IPS DF 6.9 (cell line): ENCODE data around the gene TRIM54.
"Not testable (repeated sequence)": the region's sequence is repeated elsewhere in the genome, so short reads cannot be mapped to it uniquely, and the experiment has no call there.

Source experiments
- DNase-seq: peaks from one replicate; pipeline ENCODE4 v3.0.0-alpha.2; 2013; ENCODE audit warnings: low read depth, low spot score
- H3K27ac ChIP-seq: one replicate; pipeline ENCODE4 v1.5.1; 2013; ENCODE audit warnings: low read length, control low read depth
- H3K27me3 ChIP-seq: 2 replicates; pipeline ENCODE4 v1.6.1; 2013; ENCODE audit warnings: mild to moderate bottlenecking, low read length; ENCODE audit not compliant: control insufficient read depth, insufficient read depth
- H3K36me3 ChIP-seq: 2 replicates; pipeline ENCODE4 v1.6.1; 2013; ENCODE audit warnings: low read length; ENCODE audit not compliant: control insufficient read depth, insufficient read depth
- H3K4me1 ChIP-seq: 2 replicates; pipeline ENCODE4 v1.6.1; 2013; ENCODE audit warnings: low read length; ENCODE audit not compliant: control insufficient read depth, insufficient read depth
- H3K4me3 ChIP-seq: 2 replicates; pipeline ENCODE4 v1.5.1; 2013; ENCODE audit warnings: mild to moderate bottlenecking, low read length
- H3K9me3 ChIP-seq: 2 replicates; pipeline ENCODE4 v1.6.1; 2013; ENCODE audit warnings: low read length, inconsistent platforms; ENCODE audit not compliant: control insufficient read depth, insufficient read depth
- WGBS: extraction: QIAGEN DNeasy Blood & Tissue Kit; methylation state at CpG from one replicate; pipeline ENCODE4 v1.1.7; 2013; ENCODE audit warnings: mixed read lengths, missing lambda C conversion rate; ENCODE audit not compliant: insufficient read length, insufficient coverage; 5-methylcytosine and 5-hydroxymethylcytosine counted together

TRIM54 gene

DNA sequence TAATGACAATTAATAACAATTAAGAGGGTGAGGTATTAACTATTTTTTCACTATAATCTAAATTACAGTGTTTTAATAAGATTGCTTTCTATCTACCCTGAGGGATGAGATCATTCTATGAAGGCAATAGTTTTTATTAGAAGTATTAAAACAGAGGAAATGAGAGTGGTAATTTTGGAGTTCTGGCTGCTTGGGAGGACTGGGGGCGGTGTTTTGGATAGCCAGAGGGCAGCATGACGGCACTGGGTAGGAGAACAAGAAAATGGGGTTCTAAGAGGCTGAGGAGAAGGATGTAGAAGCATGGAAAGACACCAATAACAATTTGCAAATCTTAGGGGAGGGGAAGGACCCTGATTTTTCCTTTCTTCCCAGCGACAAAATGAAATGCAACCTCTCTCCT lies 12.1 kb upstream of the TRIM54 start:
- no peak overlapping the region for H3K27ac ChIP-seq
- no CpG with 5 or more reads among the region's 3 CpGs for WGBS
- DNase-seq: no peak

DNA sequence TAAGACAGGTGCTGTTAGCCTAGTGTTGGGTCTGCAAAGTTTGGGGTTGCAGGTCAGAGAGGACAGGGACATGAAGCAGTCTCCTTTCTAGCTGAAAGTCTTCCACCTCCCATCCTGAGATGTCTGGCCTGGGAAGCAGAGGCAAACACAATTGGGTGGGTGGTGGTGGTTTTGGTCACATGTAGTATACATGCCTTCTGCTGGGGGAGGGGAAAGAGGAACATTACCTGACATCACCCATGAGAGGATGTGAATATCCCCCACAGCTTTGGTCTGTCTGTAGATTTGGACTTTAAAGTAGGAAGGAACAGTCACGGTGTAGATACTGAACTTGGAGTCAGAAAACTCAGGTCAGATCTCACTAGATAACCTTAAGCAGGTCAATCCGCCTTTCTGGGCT lies 11.6 kb upstream of the TRIM54 start:
- WGBS: no CpG with 5 or more reads among the region's 2 CpGs
- no peaks in the 10 kb centered on the region for H3K4me1 ChIP-seq
- no peak overlapping the region for H3K4me3 ChIP-seq
- no peak overlapping the region for H3K27ac ChIP-seq
- peaks cover 4% of the 10 kb centered on the region; the same call in 1 of the 2 replicates for H3K27me3 ChIP-seq
- H3K9me3 ChIP-seq: no peaks in the 10 kb centered on the region
- no peak for DNase-seq
- H3K36me3 ChIP-seq: no peaks in the 10 kb centered on the region

More for the DNA sequence above, 12.1 kb upstream of the TRIM54 start:
- peaks cover 9% of the 10 kb centered on the region; the same call in 1 of the 2 replicates for H3K27me3 ChIP-seq
- H3K4me1 ChIP-seq: no peaks in the 10 kb centered on the region
- H3K36me3 ChIP-seq: no peaks in the 10 kb centered on the region
- H3K9me3 ChIP-seq: no peaks in the 10 kb centered on the region
- no peak overlapping the region for H3K4me3 ChIP-seq

DNA sequence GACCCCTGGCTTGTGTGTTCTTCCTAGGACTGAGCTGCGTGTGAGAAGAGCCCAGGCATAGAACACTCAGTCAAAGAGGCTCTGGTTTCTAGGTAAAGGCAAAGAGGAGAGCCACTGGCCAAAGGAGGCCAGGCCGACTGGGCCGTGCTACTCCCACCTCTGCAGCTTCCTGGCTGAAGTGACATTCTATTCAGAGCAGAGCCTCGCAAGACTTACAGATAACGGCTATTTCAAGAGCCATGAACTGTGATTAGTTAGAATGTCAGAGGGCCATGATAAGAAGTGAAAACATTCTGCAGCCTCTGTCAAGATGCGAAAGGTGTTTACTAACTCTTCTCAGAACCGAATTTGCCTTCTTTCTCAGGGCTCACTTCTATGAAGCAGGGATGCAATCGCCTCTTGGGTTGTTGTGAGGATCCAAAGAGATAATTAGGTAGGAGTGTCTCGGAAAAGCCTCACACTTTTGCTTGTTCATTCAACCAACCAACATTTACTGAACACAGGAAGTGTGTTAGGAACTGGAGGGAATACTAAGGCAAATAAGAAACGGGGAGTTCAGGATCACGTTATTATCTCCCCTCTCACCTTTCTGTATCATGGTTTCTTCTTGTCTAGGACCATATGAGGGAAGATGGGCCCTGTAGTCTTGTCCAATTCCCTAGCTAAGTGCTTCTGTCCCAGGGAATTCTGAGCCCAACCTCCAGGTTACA lies 10.4 kb upstream of the TRIM54 start:
- WGBS: no CpG with 5 or more reads among the region's 11 CpGs
- Histone ChIP-seq H3K27me3 (no peaks in the 10 kb centered on the region; the same call in 1 of the 2 replicates), H3K4me3 (no peak overlapping the region), H3K9me3 (no peaks in the 10 kb centered on the region), H3K27ac (no peak overlapping the region), H3K36me3 (no peaks in the 10 kb centered on the region), H3K4me1 (no peaks in the 10 kb centered on the region)
- no peak for DNase-seq

DNA sequence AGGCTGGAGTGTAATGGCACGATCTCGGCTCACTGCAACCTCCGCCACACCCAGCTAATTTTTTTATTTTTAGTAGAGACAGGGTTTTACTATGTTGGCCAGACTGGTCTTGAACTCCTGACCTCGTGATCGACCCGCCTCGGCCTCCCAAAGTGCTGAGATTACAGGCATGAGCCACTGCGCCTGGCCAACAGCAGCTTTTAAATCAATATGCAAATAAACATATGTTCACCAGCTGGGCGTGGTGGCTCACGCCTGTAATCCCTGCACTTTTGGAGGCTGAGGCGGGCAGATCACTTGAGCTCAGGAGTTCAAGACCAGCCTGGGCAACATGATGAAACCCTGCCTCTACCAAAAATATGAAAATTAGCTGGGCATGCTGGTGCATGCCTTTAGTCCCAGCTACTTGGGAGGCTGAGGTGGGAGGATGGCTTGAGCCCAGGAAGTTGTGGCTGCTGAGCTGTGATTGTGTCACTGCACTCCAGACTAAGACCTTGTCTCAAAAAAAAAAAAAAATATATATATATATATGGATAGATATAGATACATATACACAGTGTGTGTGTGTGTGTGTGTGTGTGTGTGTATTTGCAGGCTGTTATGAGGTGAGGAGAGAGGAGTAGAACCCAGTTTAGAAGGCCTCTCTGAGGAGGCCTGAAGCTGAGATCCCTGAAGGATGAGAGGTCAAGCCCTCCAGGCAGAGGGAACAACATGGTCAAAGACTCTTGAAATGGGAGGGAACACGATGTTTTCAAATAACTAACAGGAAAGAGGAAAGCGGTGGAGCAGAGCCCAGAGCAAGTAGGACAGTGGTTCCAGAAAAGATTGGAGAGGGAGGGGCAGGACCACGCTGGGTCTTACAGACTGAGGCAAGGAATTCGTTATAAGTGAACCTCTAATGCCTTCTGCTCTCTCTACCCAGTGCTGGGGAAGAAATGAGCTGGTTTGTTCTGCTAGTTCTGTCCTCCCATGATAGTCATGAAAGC lies 9.4 kb upstream of the TRIM54 start:
- H3K4me3 ChIP-seq, H3K36me3 ChIP-seq, H3K9me3 ChIP-seq, H3K27ac ChIP-seq, DNase-seq, H3K4me1 ChIP-seq, H3K27me3 ChIP-seq: not testable (repeated sequence)
- no CpG with 5 or more reads among the region's 15 CpGs for WGBS

DNA sequence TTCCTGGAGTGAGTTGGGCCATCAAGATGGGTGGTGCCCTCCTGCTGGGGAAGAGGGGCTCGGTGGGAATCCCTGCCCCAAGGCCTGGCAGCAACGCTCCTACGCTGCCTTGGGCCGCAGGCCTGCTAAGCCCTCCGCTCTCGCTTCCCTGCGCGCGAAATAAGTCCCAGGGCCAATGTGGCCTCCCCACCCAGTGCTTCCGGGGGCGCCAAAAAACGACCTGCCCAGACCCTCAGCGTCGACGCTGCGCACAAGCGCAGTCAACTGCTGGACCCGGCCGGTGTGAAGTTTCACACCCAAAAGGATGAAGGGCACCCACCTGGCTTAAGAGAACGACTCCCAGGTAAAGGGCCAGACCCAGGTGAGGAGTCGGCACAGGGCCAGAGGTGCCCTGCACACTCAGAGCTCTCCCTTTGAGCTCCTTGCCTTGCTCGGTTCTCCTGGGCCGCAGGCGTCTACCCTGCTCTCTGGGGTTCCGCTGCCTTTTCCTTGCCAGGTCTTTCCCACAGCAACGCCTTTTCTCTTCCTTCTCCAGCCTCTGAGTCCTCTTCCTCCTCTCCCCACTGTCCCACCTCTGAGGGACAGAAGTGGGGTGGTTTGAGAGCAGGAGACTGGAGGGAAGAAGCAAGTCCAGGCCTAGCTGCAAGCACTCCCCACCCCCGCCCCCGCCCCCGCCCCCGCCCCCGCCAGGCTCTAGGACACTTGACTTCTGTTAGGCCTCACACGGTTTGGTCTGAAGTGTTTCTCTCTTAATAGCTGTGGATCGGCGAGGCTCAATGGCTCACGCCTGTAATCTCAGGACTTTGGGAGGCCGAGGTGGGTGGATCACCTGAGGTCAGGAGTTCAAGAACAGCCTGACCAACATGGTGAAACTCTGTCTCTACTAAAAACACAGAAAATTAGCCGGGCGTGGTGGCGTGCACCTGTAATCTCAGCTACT lies 6.7 kb upstream of the TRIM54 start, which contains the start of gene DNAJC5G:
TSS of gene DNAJC5G (plus strand) at position 223 of the 940 bp plus-strand sequence. CDS start 1,296 bp downstream, outside the sequence.
- no CpG with 5 or more reads among the region's 39 CpGs for WGBS
- Histone ChIP-seq H3K27me3 (no peaks in the 10 kb centered on the region; the same call in 1 of the 2 replicates), H3K9me3 (no peaks in the 10 kb centered on the region), H3K4me3 (no peak within 1 kb of the TSS), H3K27ac (no peak within 1 kb of the TSS), H3K4me1 (no peaks in the 10 kb centered on the region), H3K36me3 (no peaks in the 10 kb centered on the region)
- DNase-seq: no peak

DNA sequence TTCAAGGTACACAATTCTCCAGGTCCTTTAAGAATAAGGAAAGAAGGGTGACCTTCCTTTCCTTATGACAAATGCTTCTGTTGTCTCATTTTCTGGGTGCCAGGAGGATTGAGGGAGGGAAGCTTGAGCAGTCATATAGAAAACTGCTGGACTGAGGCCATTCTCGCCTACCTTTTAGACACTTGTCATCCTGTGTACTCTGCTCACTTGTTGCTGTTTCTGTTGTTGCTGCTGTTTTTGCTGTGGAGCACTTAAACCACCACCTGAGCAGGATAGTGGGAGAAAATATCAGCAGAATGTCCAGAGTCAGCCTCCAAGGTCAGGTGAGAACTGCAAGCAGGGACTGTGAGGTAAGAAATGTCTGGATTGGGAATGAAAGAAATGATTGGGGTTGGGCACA lies 4.2 kb upstream of the TRIM54 start:
- Histone ChIP-seq H3K9me3 (no peaks in the 10 kb centered on the region), H3K27me3 (no peaks in the 10 kb centered on the region; the same call in 1 of the 2 replicates), H3K4me3 (no peak overlapping the region), H3K27ac (no peak overlapping the region), H3K36me3 (no peaks in the 10 kb centered on the region), H3K4me1 (peaks cover 8% of the 10 kb centered on the region)
- WGBS: no CpG with 5 or more reads among the region's 1 CpG
- DNase-seq: no peak

DNA sequence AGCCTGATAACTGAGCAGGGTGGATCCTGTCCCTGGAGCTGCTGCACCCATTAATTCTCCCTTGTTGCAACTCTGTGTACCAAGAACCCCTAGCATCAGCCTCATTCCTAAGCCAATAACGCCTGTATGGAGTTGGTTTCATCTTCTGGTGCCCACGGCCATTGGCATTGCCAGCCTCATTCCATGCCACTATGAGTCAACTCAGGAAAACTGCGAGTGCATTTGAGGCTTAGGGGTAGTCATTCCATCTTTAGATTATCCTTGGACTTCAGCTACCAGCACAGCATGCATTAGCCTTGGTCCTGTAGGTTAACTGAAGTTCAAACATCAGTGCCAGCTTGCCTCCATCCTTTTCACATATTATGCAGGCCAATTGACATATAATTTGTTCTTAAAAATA lies 1.4 kb upstream of the TRIM54 start:
- Histone ChIP-seq H3K27ac (no peak overlapping the region), H3K4me1 (peaks cover 8% of the 10 kb centered on the region), H3K27me3 (no peaks in the 10 kb centered on the region; the same call in 1 of the 2 replicates), H3K36me3 (no peaks in the 10 kb centered on the region), H3K9me3 (no peaks in the 10 kb centered on the region), H3K4me3 (no peak overlapping the region)
- DNase-seq: no peak
- WGBS: no CpG with 5 or more reads among the region's 3 CpGs

DNA sequence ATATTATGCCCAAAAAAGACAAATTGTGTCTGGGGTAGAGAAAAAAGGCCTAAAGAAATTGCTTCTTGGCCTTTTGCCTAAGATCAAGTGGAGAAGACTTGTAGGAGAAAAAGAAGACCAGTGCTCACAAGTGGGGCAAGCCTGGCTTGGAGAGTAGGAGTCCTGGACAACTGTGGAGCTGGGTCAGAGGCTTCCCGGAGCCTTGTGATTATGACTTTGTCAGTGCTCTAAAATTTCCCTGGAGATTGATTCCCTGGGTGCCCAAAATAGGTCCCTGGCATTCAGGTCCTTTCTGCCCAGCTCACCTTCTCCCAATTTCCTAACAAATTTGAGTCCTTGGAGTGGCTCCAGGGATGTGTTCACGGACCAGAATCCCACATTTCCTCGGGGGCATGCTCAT lies 787 bp upstream of the TRIM54 start:
- Histone ChIP-seq H3K27ac (no peak overlapping the region), H3K4me1 (peaks cover 8% of the 10 kb centered on the region), H3K9me3 (no peaks in the 10 kb centered on the region), H3K27me3 (no peaks in the 10 kb centered on the region; the same call in 1 of the 2 replicates), H3K4me3 (no peak overlapping the region), H3K36me3 (no peaks in the 10 kb centered on the region)
- DNase-seq: no peak
- no CpG with 5 or more reads among the region's 3 CpGs for WGBS

DNA sequence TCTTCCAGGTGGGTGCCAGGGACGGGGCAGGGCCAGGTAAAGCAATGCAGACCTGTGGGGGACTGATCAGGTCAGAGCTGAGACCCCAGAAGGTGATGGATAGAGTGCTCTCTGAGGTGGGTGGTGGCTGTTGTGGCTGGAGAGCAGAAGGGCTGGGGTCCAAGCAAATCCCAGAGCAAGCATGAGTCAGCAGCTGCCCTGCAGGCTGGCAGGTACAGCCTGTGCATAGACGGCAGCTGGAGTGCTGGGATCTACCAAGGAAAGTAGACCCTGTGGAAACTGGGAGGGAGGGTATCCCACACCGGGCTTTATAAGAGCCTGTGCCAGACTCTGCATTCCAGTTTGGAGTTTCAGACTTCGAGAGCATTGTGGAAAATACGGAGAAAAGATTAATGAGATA lies 663 bp downstream of the TRIM54 start:
- WGBS: no CpG with 5 or more reads among the region's 5 CpGs
- no peak overlapping the region for H3K4me3 ChIP-seq

More for the DNA sequence above, 663 bp downstream of the TRIM54 start:
- Histone ChIP-seq H3K9me3 (no peaks in the 10 kb centered on the region), H3K36me3 (no peaks in the 10 kb centered on the region), H3K27ac (no peak overlapping the region), H3K27me3 (no peaks in the 10 kb centered on the region), H3K4me1 (peaks cover 8% of the 10 kb centered on the region)
- DNase-seq: no peak
